GM12878 (cell line): ENCODE results near the gene BRWD1. TPM values are rescaled to one million over a fixed set of nuclear protein-coding genes. Genes with fewer than 3 reads are reported as not detected.

Experiments used
- CREB1 ChIP-seq: IDR thresholded peaks from 2 replicates; pipeline ENCODE4 v1.6.1; 2012; ENCODE audit warnings: low read depth, mild to moderate bottlenecking, inconsistent platforms
- NRF1 ChIP-seq: conservative IDR thresholded peaks from 2 replicates; pipeline ENCODE4 v1.6.1; 2011; ENCODE audit warnings: mild to moderate bottlenecking, low read depth, low read length, improper control_type of control experiment
- ZNF384 ChIP-seq: IDR thresholded peaks from 2 replicates; pipeline ENCODE4 v1.6.1; 2012; ENCODE audit warnings: low read depth, mild to moderate bottlenecking, low read length, improper control_type of control experiment, borderline replicate concordance
- polyA plus RNA-seq, 11 experiments: library from polyadenylated mRNA; depleted of rRNA in 4 of 11; unstranded in 6 of 11; stranded (reverse) in 5 of 11; fragments of >200 nt; fragmentation: Nextera tagmentation in 4 of 11; fragmentation: Illumina TruSeq in 1 of 11; extraction: Ambion mirVana in 4 of 11; extraction: Trizol in 1 of 11; gene quantifications; 1 replicate in 1 of 11; 2 replicates in 10 of 11; pipeline versions ENCODE4 v1.2.1 to v1.2.3, GENCODE V29; 2011 to 2016; ENCODE audit warnings: inconsistent platforms in 2 of 11, missing spikeins in 2 of 11, low read depth in 1 of 11
- total RNA-seq, 4 experiments: library from RNA; depleted of rRNA in 3 of 4; stranded (reverse); fragments of >200 nt in 3 of 4; fragmentation: Illumina TruSeq in 1 of 4; extraction: Trizol in 1 of 4; gene quantifications; 2 replicates each; pipeline versions ENCODE4 v1.2.1 to v1.2.3, GENCODE V29; 2013 to 2021
- TF ChIP-seq, protein P1 (sequence below): fragments of 450-650 bp; IDR thresholded peaks from 2 replicates; pipeline ENCODE4 v1.6.1; 2017; ENCODE audit warnings: mild to moderate bottlenecking, moderate library complexity
- TF ChIP-seq, protein P2 (sequence below): IDR thresholded peaks from 2 replicates; pipeline ENCODE4 v1.6.1; 2012; ENCODE audit warnings: low read depth, low read length, improper control_type of control experiment
- TF ChIP-seq, protein P3 (sequence below): fragments of 450-650 bp; IDR thresholded peaks from 2 replicates; pipeline ENCODE4 v1.6.1; 2017; ENCODE audit warnings: antibody characterized with exemption, mild to moderate bottlenecking, moderate library complexity
- TF ChIP-seq, protein P4 (sequence below): fragments of 450-650 bp; IDR thresholded peaks from 2 replicates; pipeline ENCODE4 v1.6.1; 2017; ENCODE audit warnings: mild to moderate bottlenecking
- TF ChIP-seq, protein P5 (sequence below): IDR thresholded peaks from 2 replicates; pipeline ENCODE4 v1.6.1; 2012; ENCODE audit warnings: mild to moderate bottlenecking, low read depth, low read length
- TF ChIP-seq, protein P6 (sequence below): fragments of 450-650 bp; IDR thresholded peaks from 2 replicates; pipeline ENCODE4 v1.6.1; 2018; ENCODE audit warnings: mild to moderate bottlenecking, low read depth, moderate library complexity; ENCODE audit not compliant: partially characterized antibody

The BRWD1 gene
- total and polyA plus RNA-seq, 10 of the 15 experiments (the other 5 are each of a cell fraction or from before 2014, with no cell fraction given), result 3.1 to 19.0 (median 13.5) TPM

DNA sequence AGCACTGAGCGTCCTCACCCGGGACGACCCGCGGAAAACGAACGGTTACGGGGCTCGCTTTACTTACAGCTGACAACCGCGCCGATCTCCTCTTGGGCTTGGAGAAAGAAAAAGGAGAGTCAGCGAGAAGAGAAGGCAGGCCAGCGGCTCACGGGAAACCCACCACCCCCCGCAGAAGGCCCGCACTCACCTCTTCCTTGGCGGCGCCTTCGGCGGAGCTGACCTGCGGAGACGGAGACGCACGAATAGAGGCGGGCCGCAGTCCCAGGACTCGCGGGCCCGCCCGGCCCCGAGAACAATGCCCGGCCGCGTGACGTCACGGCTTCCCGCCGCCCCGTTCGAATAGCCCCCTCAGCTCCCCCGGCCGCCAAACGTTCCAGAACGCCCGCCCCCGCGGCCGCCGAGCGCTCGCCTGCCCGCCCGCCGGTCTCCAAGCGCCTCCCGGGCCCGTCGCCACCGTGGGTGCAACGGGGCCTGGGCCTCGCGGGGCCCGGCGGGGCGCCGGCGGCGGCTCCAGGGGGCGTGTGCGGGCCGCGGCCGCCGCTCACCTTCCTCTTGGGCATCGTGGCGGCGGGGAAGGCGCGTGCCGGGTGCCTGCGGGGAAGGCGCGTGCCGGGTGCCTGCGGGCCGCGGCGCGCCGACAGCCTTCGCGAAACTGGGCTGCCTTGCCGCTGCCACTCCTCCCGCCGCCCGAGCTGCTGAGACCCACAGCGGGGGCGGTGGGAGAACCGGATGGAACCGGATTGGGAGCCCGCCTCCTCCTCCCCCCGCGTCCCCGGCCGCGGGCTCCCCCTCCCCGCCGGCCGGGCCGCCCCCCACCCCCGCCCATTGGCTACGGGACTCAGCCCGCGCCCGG lies 35.2 kb upstream of the BRWD1 start, which contains the start of gene HMGN1 (continued):
- TF ChIP-seq, protein P1, sequence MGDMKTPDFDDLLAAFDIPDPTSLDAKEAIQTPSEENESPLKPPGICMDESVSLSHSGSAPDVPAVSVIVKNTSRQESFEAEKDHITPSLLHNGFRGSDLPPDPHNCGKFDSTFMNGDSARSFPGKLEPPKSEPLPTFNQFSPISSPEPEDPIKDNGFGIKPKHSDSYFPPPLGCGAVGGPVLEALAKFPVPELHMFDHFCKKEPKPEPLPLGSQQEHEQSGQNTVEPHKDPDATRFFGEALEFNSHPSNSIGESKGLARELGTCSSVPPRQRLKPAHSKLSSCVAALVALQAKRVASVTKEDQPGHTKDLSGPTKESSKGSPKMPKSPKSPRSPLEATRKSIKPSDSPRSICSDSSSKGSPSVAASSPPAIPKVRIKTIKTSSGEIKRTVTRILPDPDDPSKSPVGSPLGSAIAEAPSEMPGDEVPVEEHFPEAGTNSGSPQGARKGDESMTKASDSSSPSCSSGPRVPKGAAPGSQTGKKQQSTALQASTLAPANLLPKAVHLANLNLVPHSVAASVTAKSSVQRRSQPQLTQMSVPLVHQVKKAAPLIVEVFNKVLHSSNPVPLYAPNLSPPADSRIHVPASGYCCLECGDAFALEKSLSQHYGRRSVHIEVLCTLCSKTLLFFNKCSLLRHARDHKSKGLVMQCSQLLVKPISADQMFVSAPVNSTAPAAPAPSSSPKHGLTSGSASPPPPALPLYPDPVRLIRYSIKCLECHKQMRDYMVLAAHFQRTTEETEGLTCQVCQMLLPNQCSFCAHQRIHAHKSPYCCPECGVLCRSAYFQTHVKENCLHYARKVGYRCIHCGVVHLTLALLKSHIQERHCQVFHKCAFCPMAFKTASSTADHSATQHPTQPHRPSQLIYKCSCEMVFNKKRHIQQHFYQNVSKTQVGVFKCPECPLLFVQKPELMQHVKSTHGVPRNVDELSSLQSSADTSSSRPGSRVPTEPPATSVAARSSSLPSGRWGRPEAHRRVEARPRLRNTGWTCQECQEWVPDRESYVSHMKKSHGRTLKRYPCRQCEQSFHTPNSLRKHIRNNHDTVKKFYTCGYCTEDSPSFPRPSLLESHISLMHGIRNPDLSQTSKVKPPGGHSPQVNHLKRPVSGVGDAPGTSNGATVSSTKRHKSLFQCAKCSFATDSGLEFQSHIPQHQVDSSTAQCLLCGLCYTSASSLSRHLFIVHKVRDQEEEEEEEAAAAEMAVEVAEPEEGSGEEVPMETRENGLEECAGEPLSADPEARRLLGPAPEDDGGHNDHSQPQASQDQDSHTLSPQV, result no peak
- TF ChIP-seq, protein P2, sequence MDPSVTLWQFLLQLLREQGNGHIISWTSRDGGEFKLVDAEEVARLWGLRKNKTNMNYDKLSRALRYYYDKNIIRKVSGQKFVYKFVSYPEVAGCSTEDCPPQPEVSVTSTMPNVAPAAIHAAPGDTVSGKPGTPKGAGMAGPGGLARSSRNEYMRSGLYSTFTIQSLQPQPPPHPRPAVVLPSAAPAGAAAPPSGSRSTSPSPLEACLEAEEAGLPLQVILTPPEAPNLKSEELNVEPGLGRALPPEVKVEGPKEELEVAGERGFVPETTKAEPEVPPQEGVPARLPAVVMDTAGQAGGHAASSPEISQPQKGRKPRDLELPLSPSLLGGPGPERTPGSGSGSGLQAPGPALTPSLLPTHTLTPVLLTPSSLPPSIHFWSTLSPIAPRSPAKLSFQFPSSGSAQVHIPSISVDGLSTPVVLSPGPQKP, result no peak
- no peak for TF ChIP-seq NRF1
- TF ChIP-seq, protein P3, sequence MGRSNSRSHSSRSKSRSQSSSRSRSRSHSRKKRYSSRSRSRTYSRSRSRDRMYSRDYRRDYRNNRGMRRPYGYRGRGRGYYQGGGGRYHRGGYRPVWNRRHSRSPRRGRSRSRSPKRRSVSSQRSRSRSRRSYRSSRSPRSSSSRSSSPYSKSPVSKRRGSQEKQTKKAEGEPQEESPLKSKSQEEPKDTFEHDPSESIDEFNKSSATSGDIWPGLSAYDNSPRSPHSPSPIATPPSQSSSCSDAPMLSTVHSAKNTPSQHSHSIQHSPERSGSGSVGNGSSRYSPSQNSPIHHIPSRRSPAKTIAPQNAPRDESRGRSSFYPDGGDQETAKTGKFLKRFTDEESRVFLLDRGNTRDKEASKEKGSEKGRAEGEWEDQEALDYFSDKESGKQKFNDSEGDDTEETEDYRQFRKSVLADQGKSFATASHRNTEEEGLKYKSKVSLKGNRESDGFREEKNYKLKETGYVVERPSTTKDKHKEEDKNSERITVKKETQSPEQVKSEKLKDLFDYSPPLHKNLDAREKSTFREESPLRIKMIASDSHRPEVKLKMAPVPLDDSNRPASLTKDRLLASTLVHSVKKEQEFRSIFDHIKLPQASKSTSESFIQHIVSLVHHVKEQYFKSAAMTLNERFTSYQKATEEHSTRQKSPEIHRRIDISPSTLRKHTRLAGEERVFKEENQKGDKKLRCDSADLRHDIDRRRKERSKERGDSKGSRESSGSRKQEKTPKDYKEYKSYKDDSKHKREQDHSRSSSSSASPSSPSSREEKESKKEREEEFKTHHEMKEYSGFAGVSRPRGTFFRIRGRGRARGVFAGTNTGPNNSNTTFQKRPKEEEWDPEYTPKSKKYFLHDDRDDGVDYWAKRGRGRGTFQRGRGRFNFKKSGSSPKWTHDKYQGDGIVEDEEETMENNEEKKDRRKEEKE, result peak; percentile 38; the same call in 1 of the 2 replicates
- TF ChIP-seq CREB1, result peak; percentile 74
- TF ChIP-seq, protein P4, sequence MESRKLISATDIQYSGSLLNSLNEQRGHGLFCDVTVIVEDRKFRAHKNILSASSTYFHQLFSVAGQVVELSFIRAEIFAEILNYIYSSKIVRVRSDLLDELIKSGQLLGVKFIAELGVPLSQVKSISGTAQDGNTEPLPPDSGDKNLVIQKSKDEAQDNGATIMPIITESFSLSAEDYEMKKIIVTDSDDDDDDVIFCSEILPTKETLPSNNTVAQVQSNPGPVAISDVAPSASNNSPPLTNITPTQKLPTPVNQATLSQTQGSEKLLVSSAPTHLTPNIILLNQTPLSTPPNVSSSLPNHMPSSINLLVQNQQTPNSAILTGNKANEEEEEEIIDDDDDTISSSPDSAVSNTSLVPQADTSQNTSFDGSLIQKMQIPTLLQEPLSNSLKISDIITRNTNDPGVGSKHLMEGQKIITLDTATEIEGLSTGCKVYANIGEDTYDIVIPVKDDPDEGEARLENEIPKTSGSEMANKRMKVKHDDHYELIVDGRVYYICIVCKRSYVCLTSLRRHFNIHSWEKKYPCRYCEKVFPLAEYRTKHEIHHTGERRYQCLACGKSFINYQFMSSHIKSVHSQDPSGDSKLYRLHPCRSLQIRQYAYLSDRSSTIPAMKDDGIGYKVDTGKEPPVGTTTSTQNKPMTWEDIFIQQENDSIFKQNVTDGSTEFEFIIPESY, result no peak
- TF ChIP-seq, protein P5, sequence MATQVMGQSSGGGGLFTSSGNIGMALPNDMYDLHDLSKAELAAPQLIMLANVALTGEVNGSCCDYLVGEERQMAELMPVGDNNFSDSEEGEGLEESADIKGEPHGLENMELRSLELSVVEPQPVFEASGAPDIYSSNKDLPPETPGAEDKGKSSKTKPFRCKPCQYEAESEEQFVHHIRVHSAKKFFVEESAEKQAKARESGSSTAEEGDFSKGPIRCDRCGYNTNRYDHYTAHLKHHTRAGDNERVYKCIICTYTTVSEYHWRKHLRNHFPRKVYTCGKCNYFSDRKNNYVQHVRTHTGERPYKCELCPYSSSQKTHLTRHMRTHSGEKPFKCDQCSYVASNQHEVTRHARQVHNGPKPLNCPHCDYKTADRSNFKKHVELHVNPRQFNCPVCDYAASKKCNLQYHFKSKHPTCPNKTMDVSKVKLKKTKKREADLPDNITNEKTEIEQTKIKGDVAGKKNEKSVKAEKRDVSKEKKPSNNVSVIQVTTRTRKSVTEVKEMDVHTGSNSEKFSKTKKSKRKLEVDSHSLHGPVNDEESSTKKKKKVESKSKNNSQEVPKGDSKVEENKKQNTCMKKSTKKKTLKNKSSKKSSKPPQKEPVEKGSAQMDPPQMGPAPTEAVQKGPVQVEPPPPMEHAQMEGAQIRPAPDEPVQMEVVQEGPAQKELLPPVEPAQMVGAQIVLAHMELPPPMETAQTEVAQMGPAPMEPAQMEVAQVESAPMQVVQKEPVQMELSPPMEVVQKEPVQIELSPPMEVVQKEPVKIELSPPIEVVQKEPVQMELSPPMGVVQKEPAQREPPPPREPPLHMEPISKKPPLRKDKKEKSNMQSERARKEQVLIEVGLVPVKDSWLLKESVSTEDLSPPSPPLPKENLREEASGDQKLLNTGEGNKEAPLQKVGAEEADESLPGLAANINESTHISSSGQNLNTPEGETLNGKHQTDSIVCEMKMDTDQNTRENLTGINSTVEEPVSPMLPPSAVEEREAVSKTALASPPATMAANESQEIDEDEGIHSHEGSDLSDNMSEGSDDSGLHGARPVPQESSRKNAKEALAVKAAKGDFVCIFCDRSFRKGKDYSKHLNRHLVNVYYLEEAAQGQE, result no peak
- TF ChIP-seq ZNF384, result no peak
- TF ChIP-seq, protein P6, sequence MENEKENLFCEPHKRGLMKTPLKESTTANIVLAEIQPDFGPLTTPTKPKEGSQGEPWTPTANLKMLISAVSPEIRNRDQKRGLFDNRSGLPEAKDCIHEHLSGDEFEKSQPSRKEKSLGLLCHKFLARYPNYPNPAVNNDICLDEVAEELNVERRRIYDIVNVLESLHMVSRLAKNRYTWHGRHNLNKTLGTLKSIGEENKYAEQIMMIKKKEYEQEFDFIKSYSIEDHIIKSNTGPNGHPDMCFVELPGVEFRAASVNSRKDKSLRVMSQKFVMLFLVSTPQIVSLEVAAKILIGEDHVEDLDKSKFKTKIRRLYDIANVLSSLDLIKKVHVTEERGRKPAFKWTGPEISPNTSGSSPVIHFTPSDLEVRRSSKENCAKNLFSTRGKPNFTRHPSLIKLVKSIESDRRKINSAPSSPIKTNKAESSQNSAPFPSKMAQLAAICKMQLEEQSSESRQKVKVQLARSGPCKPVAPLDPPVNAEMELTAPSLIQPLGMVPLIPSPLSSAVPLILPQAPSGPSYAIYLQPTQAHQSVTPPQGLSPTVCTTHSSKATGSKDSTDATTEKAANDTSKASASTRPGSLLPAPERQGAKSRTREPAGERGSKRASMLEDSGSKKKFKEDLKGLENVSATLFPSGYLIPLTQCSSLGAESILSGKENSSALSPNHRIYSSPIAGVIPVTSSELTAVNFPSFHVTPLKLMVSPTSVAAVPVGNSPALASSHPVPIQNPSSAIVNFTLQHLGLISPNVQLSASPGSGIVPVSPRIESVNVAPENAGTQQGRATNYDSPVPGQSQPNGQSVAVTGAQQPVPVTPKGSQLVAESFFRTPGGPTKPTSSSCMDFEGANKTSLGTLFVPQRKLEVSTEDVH, result peak; percentile 36
